K562 treated with DMSO at 1 percent for 4 hours (cell line): ENCODE data around the gene SVIP. TPM values are rescaled to one million over a fixed set of nuclear protein-coding genes. Genes with fewer than 3 reads are reported as not detected.

Source experiments
- total RNA-seq: library from RNA; unstranded; fragments of 300-600 nt; gene quantifications from 2 replicates; pipeline ENCODE4 v1.2.3, GENCODE V29; 2022; ENCODE audit not compliant: insufficient read depth

The SVIP gene, protein sequence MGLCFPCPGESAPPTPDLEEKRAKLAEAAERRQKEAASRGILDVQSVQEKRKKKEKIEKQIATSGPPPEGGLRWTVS
- 14.7 and 34.8 TPM in 2 replicates for total RNA-seq

DNA sequence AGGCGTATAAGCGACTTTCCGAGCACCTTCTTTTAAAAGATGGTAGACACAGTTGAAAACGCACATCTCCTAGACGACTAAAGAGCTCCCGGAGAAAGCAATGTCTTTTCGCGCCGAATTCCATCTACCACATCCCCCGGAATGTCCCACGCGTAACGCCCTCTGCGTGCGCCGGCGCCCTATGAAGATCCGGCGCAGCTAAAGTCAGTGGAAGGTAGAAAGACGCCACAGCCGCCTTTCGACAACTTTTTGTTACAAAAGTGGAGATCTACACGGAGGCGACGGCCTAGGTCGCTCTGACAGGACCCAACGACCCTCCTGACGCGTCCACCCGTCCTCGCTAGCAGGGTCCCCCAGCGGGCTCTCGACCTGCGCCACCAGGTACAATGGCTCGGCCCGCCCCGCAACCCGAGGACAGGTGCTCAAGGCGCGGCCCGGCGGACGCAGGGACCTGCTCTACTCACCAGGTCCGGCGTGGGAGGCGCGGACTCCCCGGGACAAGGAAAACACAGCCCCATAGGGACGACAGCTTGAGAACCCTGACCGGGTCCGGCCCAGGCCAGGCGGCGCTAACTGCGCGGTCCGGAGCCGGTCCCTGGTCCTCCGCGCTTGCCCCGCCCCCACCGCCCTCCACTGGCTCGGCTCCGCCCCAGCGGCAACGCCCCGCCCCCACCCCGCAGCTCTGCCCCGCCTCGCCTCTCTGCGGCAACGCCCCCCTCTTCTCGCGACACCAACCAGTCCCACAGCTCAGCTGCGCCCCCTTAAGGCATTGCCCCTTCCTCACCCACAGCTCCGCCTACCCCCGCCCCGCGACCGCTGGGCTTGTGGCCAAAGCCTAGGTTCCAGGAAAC lies at the start of gene SVIP:
Gene SVIP (minus strand): TSS at position 571 of the 851 bp plus-strand sequence. CDS start 53 bp downstream, at position 518.

DNA sequence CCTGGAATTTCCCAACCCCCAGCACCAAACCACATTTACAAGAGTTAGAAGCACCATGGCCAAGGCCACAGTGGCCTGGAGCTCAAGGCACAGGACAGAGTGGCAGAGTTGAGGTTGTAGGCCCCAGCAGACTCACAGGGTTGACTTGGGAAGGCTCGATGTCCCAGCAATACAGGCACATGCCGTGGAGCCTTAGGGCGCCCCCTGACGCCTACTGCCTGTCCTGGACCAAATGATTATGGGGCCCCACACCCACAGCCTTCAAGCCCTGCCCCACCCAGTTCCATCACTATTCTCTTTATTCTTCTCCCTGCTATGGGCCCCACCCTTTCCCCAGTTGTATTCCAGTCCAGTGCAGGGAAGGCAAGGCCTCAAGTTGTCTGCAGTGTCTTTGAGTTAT lies 30.6 kb upstream of the SVIP start, which contains the start of gene CCDC179:
Gene CCDC179 (minus strand): TSS at position 234 of the 400 bp plus-strand sequence. CDS start 53 bp downstream, at position 181.

Other genes starting within 250 kb of the SVIP start
- gene FANCF, start 204.0 kb downstream of the SVIP start, total RNA-seq = 4.5 TPM in 2 replicates
- 0.69 TPM in 1 of 2 replicates, not detected in the other for gene GAS2, start 163.2 kb downstream of the SVIP start, total RNA-seq
- gene CCDC179, start 30.7 kb upstream of the SVIP start, total RNA-seq = not detected in 2 replicates